SK-MEL-5 (cell line): Measurements from ENCODE around the gene PINLYP. TPM values are rescaled to one million over a fixed set of nuclear protein-coding genes. Genes with fewer than 3 reads are reported as not detected.

Source experiments
- DNase-seq: peaks from one replicate; pipeline ENCODE4 v3.0.0-alpha.2; 2016; ENCODE audit warnings: low read depth, low spot score
- in situ Hi-C: cut with HindIII; loops from 2 replicates; pipeline ENCODE4 v1.10.0; 2016; ENCODE audit warnings: low sequenced_read_pairs, high pct_unique_total_duplicates, low pct_unique_long_range_greater_than_20kb
- polyA plus RNA-seq, 2 experiments: library from polyadenylated mRNA; depleted of rRNA; stranded (reverse); fragments of >200 nt; gene quantifications; 2 replicates each; pipeline ENCODE4 v1.2.3, GENCODE V29; 2015
- total RNA-seq: library from RNA; depleted of rRNA; stranded (reverse); fragments of >200 nt; shearing (Covaris generic); gene quantifications from 2 replicates; pipeline ENCODE4 v1.2.3, GENCODE V29; 2014; rRNA removed

PINLYP gene
- not detected in 2 replicates for total RNA-seq
- polyA plus RNA-seq (2015; cell fraction: cytosol; rRNA removed), result not detected in 2 replicates
- polyA plus RNA-seq (2015; cell fraction: nucleus; rRNA removed), result not detected in 2 replicates

- DNase-seq, result peak; percentile 99
- in situ Hi-C loops, result no loop called here
Measured at GRCh38 chr19:43575156-43575950, at the start of gene PINLYP, which contains the start of gene XRCC1. Gene PINLYP, plus strand, starts transcription at chr19:43575801. Its CDS starts 1,391 bp downstream, at chr19:43577192. Gene XRCC1, minus strand, starts transcription at chr19:43575527. Its CDS starts 69 bp downstream, at chr19:43575458.

GRCh38 chr19:43525836-43526771, 49.5 kb upstream of the PINLYP start:
- no peak for DNase-seq
- in situ Hi-C loops, result no loop called here

- DNase-seq, result peak; percentile 69
- in situ Hi-C loops, result no loop called here
Measured at GRCh38 chr19:43526884-43527859, 48.4 kb upstream of the PINLYP start, which contains the start of gene ETHE1. Gene ETHE1, minus strand, starts transcription at chr19:43527201. Its CDS starts 24 bp downstream, at chr19:43527177.

GRCh38 chr19:43527860-43528622, 47.6 kb upstream of the PINLYP start:
- in situ Hi-C loops, result no loop called here

GRCh38 chr19:43532571-43532961, 43.0 kb upstream of the PINLYP start:
- in situ Hi-C loops, result no loop called here
- peak; percentile 73 for DNase-seq

More at GRCh38 chr19:43527860-43528622, 47.6 kb upstream of the PINLYP start:
- DNase-seq, result peak; percentile 28

- in situ Hi-C loops, result no loop called here
- DNase-seq, result peak; percentile 94
Measured at GRCh38 chr19:43532962-43533545, 42.5 kb upstream of the PINLYP start, which contains the start of gene ZNF575. Gene ZNF575, plus strand, starts transcription at chr19:43533188. Its CDS starts 1,235 bp downstream, at chr19:43534423.

GRCh38 chr19:43533546-43534304, 41.9 kb upstream of the PINLYP start:
- peak; percentile 98 for DNase-seq
- in situ Hi-C loops, result no loop called here

GRCh38 chr19:43534305-43534815, 41.2 kb upstream of the PINLYP start:
- in situ Hi-C loops, result no loop called here
- DNase-seq, result no peak

- DNase-seq, result peak; percentile 68
- in situ Hi-C loops, result no loop called here
Measured at GRCh38 chr19:43534816-43535761, 40.5 kb upstream of the PINLYP start.

- in situ Hi-C loops, result no loop called here
Measured at GRCh38 chr19:43538922-43539321, 36.7 kb upstream of the PINLYP start.

GRCh38 chr19:43540381-43540780, 35.2 kb upstream of the PINLYP start:
- DNase-seq, result no peak
- in situ Hi-C loops, result no loop called here

More at GRCh38 chr19:43538922-43539321, 36.7 kb upstream of the PINLYP start:
- no peak for DNase-seq

- no peak for DNase-seq
- in situ Hi-C loops, result no loop called here
Measured at GRCh38 chr19:43541920-43542650, 33.5 kb upstream of the PINLYP start.

- no peak for DNase-seq
- in situ Hi-C loops, result no loop called here
Measured at GRCh38 chr19:43544077-43544476, 31.5 kb upstream of the PINLYP start.
